SU-DHL-6 (cell line): ENCODE results near the gene ADNP.

Experiments used
- H2AFZ ChIP-seq: fragments of 200-600 bp; sonication (generic); 2 replicates; pipeline ENCODE4 v1.6.1; 2014; ENCODE audit warnings: low read depth, mild to moderate bottlenecking, moderate library complexity, mixed read lengths, antibody characterized with exemption, low read length; ENCODE audit not compliant: severe bottlenecking
- H3F3A ChIP-seq: fragments of 200-600 bp; shearing (Covaris generic); 2 replicates; pipeline ENCODE4 v1.6.0; 2016; ENCODE audit warnings: antibody characterized with exemption, mild to moderate bottlenecking; ENCODE audit not compliant: insufficient read depth
- H3K27ac ChIP-seq: fragments of 200-600 bp; sonication (generic); 2 replicates; pipeline ENCODE4 v1.5.1; 2016; ENCODE audit warnings: low read depth, mild to moderate bottlenecking, low read length, moderate library complexity, mixed read lengths
- H3K27me3 ChIP-seq: fragments of 200-600 bp; sonication (generic), shearing (Covaris generic); 2 replicates; pipeline ENCODE4 v1.6.0; 2014; ENCODE audit warnings: mild to moderate bottlenecking, low read length
- H3K36me3 ChIP-seq: fragments of 200-600 bp; sonication (generic); 2 replicates; pipeline ENCODE4 v1.6.1; 2014; ENCODE audit warnings: mild to moderate bottlenecking, low read length, mixed read lengths
- H3K4me2 ChIP-seq: fragments of 300-600, 200-600 bp; shearing (Covaris generic), sonication (generic); 2 replicates; pipeline ENCODE4 v1.6.0; 2014; ENCODE audit warnings: low read length, low read depth, mild to moderate bottlenecking; ENCODE audit not compliant: poor library complexity, severe bottlenecking
- H3K4me3 ChIP-seq: fragments of 200-600 bp; sonication (generic); 2 replicates; pipeline ENCODE4 v1.5.1; 2014; ENCODE audit warnings: antibody characterized with exemption, low read length, mild to moderate bottlenecking, mixed read lengths; ENCODE audit not compliant: insufficient read depth, poor library complexity, severe bottlenecking
- H3K79me2 ChIP-seq: fragments of 200-600 bp; sonication (generic); 2 replicates; pipeline ENCODE4 v1.6.1; 2014; ENCODE audit warnings: mild to moderate bottlenecking, low read length, moderate library complexity; ENCODE audit not compliant: insufficient read depth
- H3K9ac ChIP-seq: fragments of 200-600 bp; sonication (generic); 2 replicates; pipeline ENCODE4 v1.7.0; 2014; ENCODE audit warnings: mild to moderate bottlenecking, low read length
- H3K9me2 ChIP-seq: fragments of 200-600 bp; sonication (generic); replicated peaks from 2 replicates; pipeline ENCODE4 v1.6.1; 2014; ENCODE audit warnings: low read length; ENCODE audit not compliant: insufficient read depth
- H3K9me3 ChIP-seq: fragments of 200-600 bp; sonication (generic); 2 replicates; pipeline ENCODE4 v1.6.1; 2014; ENCODE audit warnings: low read length, mixed read lengths; ENCODE audit not compliant: insufficient read depth
- H4K20me1 ChIP-seq: fragments of 200-600 bp; sonication (generic); 2 replicates; pipeline ENCODE4 v1.6.1; 2014; ENCODE audit warnings: low read depth, mild to moderate bottlenecking, antibody characterized with exemption, low read length, moderate library complexity, mixed read lengths
- EZH2phosphoT487 ChIP-seq: fragments of 200-600 bp; sonication (generic), shearing (Covaris generic); conservative IDR thresholded peaks from 2 replicates; pipeline ENCODE4 v1.6.1; 2018; ENCODE audit warnings: mild to moderate bottlenecking, antibody characterized with exemption, low read length, moderate library complexity, mixed read lengths
- TF ChIP-seq, protein P1 (sequence below): fragments of 200-600 bp; sonication (generic); IDR thresholded peaks from one replicate; pipeline ENCODE4 v1.5.1; 2017; ENCODE audit warnings: antibody characterized with exemption, mild to moderate bottlenecking, low read length, moderate library complexity; ENCODE audit not compliant: insufficient read depth, poor library complexity, severe bottlenecking

Gene ADNP

DNA sequence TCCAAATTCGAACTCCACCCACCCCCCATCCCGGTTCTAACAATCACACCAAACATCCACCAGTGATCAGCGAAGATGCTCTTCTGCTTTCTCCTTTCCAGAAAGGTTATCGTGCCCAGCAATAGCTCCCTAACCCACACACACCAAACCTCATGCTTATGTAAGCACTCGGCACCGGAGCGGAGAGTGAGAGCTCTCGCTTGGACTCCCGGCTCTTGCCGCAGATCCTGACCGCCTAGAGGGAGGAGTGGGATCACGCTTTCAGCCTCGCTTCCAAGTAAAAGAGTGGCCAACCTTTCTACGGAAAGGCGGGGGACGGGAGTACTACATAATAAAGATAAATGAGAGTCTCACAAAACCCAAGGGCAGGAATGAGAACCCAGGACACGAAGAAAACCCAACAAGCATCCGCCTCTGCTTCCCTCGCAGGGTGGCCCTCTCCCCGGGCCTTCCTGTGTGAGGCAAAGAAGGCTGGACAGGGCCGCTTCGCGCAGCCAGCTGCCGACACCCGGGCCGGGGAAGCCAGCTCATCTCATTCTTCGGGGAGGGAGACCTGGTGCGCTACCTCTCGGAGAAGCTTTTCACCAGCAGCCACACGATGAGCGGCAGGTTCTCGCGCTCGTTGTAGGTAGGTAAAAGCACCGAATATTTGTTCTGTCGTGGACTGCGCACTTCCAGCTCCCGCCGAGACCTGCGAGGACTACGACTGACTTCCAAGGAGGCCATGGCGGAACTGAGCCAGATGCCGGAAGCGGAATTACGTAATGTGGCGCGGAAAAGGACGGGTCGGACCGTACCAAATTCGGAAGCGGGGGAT lies 26.8 kb upstream of the ADNP start, which contains the start of gene DPM1:
TSS of gene DPM1 (minus strand) at position 735 of the 817 bp plus-strand sequence. CDS start at position 726, 9 bp downstream.
- peak within 1 kb of the TSS; percentile 90 for H3K4me3 ChIP-seq

DNA sequence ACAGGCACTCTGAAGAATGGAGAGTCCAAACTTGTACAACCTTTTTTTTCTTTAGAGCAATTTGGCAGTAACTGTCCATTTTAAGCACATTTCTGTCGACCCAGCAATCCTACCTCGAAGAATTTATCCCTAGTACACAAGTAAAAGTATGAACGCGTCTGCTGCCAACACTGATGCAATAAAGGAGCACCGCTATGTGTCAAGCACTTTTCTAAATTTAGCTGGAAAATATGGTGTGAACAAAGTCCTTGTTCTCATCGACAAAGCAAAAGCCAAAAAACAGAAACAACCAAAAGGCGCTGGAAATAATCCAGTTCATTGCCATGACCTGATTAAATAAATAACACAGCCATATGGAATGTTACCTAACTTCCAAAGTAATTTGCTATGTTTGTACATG lies 26.0 kb upstream of the ADNP start:
- no peak overlapping the region for H2AFZ ChIP-seq
- H3K4me2 ChIP-seq = peak overlapping the region; percentile 86
- peaks cover 24% of the 10 kb centered on the region for H3K36me3 ChIP-seq
- no peaks in the 10 kb centered on the region for H3K9me2 ChIP-seq
- peak overlapping the region; percentile 88 for H3K9ac ChIP-seq
- no peak for TF ChIP-seq EZH2phosphoT487
- TF ChIP-seq, protein P1, sequence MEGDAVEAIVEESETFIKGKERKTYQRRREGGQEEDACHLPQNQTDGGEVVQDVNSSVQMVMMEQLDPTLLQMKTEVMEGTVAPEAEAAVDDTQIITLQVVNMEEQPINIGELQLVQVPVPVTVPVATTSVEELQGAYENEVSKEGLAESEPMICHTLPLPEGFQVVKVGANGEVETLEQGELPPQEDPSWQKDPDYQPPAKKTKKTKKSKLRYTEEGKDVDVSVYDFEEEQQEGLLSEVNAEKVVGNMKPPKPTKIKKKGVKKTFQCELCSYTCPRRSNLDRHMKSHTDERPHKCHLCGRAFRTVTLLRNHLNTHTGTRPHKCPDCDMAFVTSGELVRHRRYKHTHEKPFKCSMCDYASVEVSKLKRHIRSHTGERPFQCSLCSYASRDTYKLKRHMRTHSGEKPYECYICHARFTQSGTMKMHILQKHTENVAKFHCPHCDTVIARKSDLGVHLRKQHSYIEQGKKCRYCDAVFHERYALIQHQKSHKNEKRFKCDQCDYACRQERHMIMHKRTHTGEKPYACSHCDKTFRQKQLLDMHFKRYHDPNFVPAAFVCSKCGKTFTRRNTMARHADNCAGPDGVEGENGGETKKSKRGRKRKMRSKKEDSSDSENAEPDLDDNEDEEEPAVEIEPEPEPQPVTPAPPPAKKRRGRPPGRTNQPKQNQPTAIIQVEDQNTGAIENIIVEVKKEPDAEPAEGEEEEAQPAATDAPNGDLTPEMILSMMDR = no peak
- H3K79me2 ChIP-seq = peaks cover 63% of the 10 kb centered on the region
- H3F3A ChIP-seq = no peaks in the 10 kb centered on the region
- peaks cover 27% of the 10 kb centered on the region for H4K20me1 ChIP-seq
- H3K27me3 ChIP-seq = no peaks in the 10 kb centered on the region
- H3K27ac ChIP-seq = no peak overlapping the region
- peak overlapping the region; percentile 90 for H3K4me3 ChIP-seq
- H3K9me3 ChIP-seq = no peaks in the 10 kb centered on the region

More for the DNA sequence above, 26.8 kb upstream of the ADNP start, which contains the start of gene DPM1:
- Histone ChIP-seq H3K27ac (peak within 1 kb of the TSS; percentile 81), H3K79me2 (peaks cover 63% of the 10 kb centered on the region), H3K27me3 (no peaks in the 10 kb centered on the region), H3F3A (no peaks in the 10 kb centered on the region), H3K9ac (peak within 1 kb of the TSS; percentile 88), H4K20me1 (peaks cover 27% of the 10 kb centered on the region), H3K36me3 (peaks cover 24% of the 10 kb centered on the region), H3K9me2 (no peaks in the 10 kb centered on the region), H3K4me2 (peak within 1 kb of the TSS; percentile 86), H2AFZ (peak within 1 kb of the TSS; percentile 76), H3K9me3 (no peaks in the 10 kb centered on the region)
- TF ChIP-seq EZH2phosphoT487 = no peak
- TF ChIP-seq, protein P1 = no peak

DNA sequence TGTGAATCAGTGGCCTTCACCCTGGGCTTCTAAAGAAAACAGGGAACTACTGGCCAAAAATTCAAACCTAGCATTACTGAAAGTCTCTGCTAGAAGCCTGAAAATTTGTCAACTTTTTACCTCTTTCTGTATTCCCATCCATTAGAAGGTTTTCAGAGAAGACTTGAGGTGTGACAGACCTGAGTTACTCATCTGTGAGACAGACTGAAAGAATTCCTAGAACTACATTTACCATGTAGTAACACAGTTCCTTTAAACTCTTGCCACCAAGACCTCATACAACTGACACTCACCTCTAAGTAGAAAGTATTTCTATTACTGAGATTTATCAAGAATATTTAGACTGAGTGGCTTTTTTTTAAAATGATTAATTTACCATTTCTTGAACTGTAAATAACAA lies 22.6 kb upstream of the ADNP start:
- no peak overlapping the region for H3K4me3 ChIP-seq
- no peak for TF ChIP-seq EZH2phosphoT487
- TF ChIP-seq, protein P1 = no peak
- no peaks in the 10 kb centered on the region for H3K27me3 ChIP-seq
- H3K9me3 ChIP-seq = no peaks in the 10 kb centered on the region
- no peak overlapping the region for H3K9ac ChIP-seq
- no peak overlapping the region for H3K27ac ChIP-seq
- H4K20me1 ChIP-seq = peaks cover 27% of the 10 kb centered on the region
- H3K36me3 ChIP-seq = peaks cover 43% of the 10 kb centered on the region
- no peaks in the 10 kb centered on the region for H3F3A ChIP-seq
- H3K79me2 ChIP-seq = peaks cover 65% of the 10 kb centered on the region
- H2AFZ ChIP-seq = no peak overlapping the region
- no peaks in the 10 kb centered on the region for H3K9me2 ChIP-seq
- no peak overlapping the region for H3K4me2 ChIP-seq
